ENCODE data around the gene BMP8B.

The BMP8B gene

DNA sequence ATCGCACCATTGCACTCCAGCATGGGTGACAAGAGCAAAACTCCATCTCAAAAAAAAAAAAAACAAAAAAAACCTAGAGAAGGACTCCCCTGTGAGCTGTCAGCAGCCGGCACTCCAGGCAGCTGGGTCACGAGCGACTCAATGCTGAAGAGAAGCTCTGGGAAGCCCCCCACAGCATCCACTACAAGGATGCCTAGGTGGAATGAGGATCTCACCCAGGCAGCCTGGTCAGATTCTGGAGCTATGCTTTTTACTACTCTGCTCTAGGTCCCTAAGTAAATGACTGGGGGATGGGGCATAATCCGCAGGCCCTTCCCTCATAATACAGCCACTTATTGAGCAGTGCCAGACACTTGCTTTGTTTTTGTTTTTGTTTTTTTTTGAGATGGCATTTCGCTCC is 6.6 kb downstream of the BMP8B start:
- Histone ChIP-seq H3F3A (ENCODE audit: insufficient read depth) (0 out of 2 replicates have a peak, but pooled peaks cover under 1% of the 10 kb centered on the region), H4K20me1 (ENCODE audit: low read depth, low read length) (no peaks in the 10 kb centered on the region), H2AFZ (ENCODE audit: low read depth, low read length, severe bottlenecking) (no peak overlapping the region), H3K4me2 (ENCODE audit: low read depth, low read length, poor library complexity, severe bottlenecking) (no peak overlapping the region), H3K9me3 (ENCODE audit: insufficient read depth, low read length) (no peaks in the 10 kb centered on the region), H3K79me2 (ENCODE audit: insufficient read depth, low read length) (no peaks in the 10 kb centered on the region), H3K9ac (ENCODE audit: low read length) (no peak overlapping the region), H3K27ac (ENCODE audit: low read depth, low read length) (no peak overlapping the region), H3K36me3 (ENCODE audit: low read length) (no peaks in the 10 kb centered on the region), H3K27me3 (ENCODE audit: low read length) (no peaks in the 10 kb centered on the region), H3K4me3 (ENCODE audit: insufficient read depth, low read length, poor library complexity, severe bottlenecking) (no peak overlapping the region), H3K9me2 (replicated peaks; ENCODE audit: insufficient read depth, low read length) (no peaks in the 10 kb centered on the region)
- TF ChIP-seq, protein P1, sequence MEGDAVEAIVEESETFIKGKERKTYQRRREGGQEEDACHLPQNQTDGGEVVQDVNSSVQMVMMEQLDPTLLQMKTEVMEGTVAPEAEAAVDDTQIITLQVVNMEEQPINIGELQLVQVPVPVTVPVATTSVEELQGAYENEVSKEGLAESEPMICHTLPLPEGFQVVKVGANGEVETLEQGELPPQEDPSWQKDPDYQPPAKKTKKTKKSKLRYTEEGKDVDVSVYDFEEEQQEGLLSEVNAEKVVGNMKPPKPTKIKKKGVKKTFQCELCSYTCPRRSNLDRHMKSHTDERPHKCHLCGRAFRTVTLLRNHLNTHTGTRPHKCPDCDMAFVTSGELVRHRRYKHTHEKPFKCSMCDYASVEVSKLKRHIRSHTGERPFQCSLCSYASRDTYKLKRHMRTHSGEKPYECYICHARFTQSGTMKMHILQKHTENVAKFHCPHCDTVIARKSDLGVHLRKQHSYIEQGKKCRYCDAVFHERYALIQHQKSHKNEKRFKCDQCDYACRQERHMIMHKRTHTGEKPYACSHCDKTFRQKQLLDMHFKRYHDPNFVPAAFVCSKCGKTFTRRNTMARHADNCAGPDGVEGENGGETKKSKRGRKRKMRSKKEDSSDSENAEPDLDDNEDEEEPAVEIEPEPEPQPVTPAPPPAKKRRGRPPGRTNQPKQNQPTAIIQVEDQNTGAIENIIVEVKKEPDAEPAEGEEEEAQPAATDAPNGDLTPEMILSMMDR (IDR thresholded peaks at IDR 0.05; ENCODE audit: insufficient read depth, low read length, poor library complexity, severe bottlenecking) = no peak
- no peak for TF ChIP-seq EZH2phosphoT487 (conservative IDR thresholded peaks at IDR 0.05; ENCODE audit: low read length)

DNA sequence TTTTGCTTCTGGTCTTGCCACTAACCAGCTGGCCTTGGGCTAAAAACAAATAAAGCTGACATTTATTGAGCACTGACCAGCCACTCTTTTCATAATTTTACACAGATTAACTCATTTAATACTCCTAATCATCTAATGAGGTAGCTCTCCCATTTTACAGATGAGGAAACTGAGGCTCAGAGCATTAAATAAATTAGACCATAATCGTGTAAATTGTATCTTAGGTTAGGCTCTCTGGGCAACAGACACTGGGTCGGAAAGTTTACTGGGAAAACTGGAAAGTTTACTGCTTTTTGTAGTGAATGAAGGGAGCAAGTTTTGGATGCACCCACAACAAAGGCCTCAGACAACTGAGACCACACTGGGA is 7.3 kb downstream of the BMP8B start:
- Histone ChIP-seq H3K4me2 (ENCODE audit: low read depth, low read length, poor library complexity, severe bottlenecking) (no peak overlapping the region), H3K9me3 (ENCODE audit: insufficient read depth, low read length) (no peaks in the 10 kb centered on the region), H3F3A (ENCODE audit: insufficient read depth) (peaks cover 6% of the 10 kb centered on the region; the same call in 1 of the 2 replicates), H3K27me3 (ENCODE audit: low read length) (no peaks in the 10 kb centered on the region), H3K9ac (ENCODE audit: low read length) (no peak overlapping the region), H2AFZ (ENCODE audit: low read depth, low read length, severe bottlenecking) (no peak overlapping the region), H3K4me3 (ENCODE audit: insufficient read depth, low read length, poor library complexity, severe bottlenecking) (no peak overlapping the region), H3K36me3 (ENCODE audit: low read length) (no peaks in the 10 kb centered on the region), H3K27ac (ENCODE audit: low read depth, low read length) (no peak overlapping the region), H4K20me1 (ENCODE audit: low read depth, low read length) (no peaks in the 10 kb centered on the region), H3K9me2 (replicated peaks; ENCODE audit: insufficient read depth, low read length) (no peaks in the 10 kb centered on the region), H3K79me2 (ENCODE audit: insufficient read depth, low read length) (no peaks in the 10 kb centered on the region)
- TF ChIP-seq, protein P1 (IDR thresholded peaks at IDR 0.05; ENCODE audit: insufficient read depth, low read length, poor library complexity, severe bottlenecking) = no peak
- no peak for TF ChIP-seq EZH2phosphoT487 (conservative IDR thresholded peaks at IDR 0.05; ENCODE audit: low read length)

- Histone ChIP-seq H3K4me3 (ENCODE audit: insufficient read depth, low read length, poor library complexity, severe bottlenecking) (no peak overlapping the region), H3K79me2 (ENCODE audit: insufficient read depth, low read length) (no peaks in the 10 kb centered on the region), H2AFZ (ENCODE audit: low read depth, low read length, severe bottlenecking) (no peak overlapping the region), H3F3A (ENCODE audit: insufficient read depth) (peaks cover 6% of the 10 kb centered on the region; the same call in 1 of the 2 replicates), H3K27me3 (ENCODE audit: low read length) (no peaks in the 10 kb centered on the region), H3K9me3 (ENCODE audit: insufficient read depth, low read length) (no peaks in the 10 kb centered on the region), H4K20me1 (ENCODE audit: low read depth, low read length) (no peaks in the 10 kb centered on the region), H3K4me2 (ENCODE audit: low read depth, low read length, poor library complexity, severe bottlenecking) (no peak overlapping the region), H3K9ac (ENCODE audit: low read length) (no peak overlapping the region), H3K36me3 (ENCODE audit: low read length) (no peaks in the 10 kb centered on the region), H3K27ac (ENCODE audit: low read depth, low read length) (no peak overlapping the region), H3K9me2 (replicated peaks; ENCODE audit: insufficient read depth, low read length) (no peaks in the 10 kb centered on the region)
- no peak for TF ChIP-seq EZH2phosphoT487 (conservative IDR thresholded peaks at IDR 0.05; ENCODE audit: low read length)
- TF ChIP-seq, protein P1 (IDR thresholded peaks at IDR 0.05; ENCODE audit: insufficient read depth, low read length, poor library complexity, severe bottlenecking) = no peak
Observed at GRCh38 chr1:39779821-39780220, 8.8 kb downstream of the BMP8B start.

Data from SU-DHL-6 (cell line).